ENCODE measurements around the gene ADAMTS6.

- no peak for TF ChIP-seq CTCF (IDR thresholded peaks at IDR 0.05)
- TF ChIP-seq POLR2A (IDR thresholded peaks at IDR 0.05): no peak
- no peak for TF ChIP-seq POLR2AphosphoS5 (IDR thresholded peaks at IDR 0.05)
Observed at GRCh38 chr5:65113771-65114170, 367.9 kb downstream of the ADAMTS6 start.

All from upper lobe of left lung (tissue), 4 donors.